ENCODE data around the gene DNAJC6. TPM values are rescaled to one million over a fixed set of nuclear protein-coding genes. Genes with fewer than 3 reads are reported as not detected.

The DNAJC6 gene
- 0.23 and 0.62 TPM in 2 replicates for total RNA-seq

GRCh38 chr1:65309304-65310077 lies at the start of gene DNAJC6:
TSS of gene DNAJC6 (plus strand) at chr1:65309543. CDS start at chr1:65309746, 203 bp downstream.

GRCh38 chr1:65420590-65421350 lies 111.4 kb downstream of the DNAJC6 start, which contains the start of the genes LEPR and LEPROT:
TSS of gene LEPR (plus strand) at chr1:65420668. CDS start at chr1:65565566, 144,898 bp downstream.
TSS of gene LEPROT (plus strand) at chr1:65420668. CDS start at chr1:65420725, 57 bp downstream.

Other genes starting within 250 kb of the DNAJC6 start
- 26.5 and 33.3 TPM in 2 replicates for gene AK4, start 161.3 kb upstream of the DNAJC6 start, total RNA-seq
- gene LEPR, start 111.1 kb downstream of the DNAJC6 start, total RNA-seq = 3.4 and 5.9 TPM in 2 replicates
- 19.8 and 29.5 TPM in 2 replicates for gene LEPROT, start 111.1 kb downstream of the DNAJC6 start, total RNA-seq

Data from hair follicular keratinocyte (primary cell).